Measurements from ENCODE around the gene RYR3. TPM values are rescaled to one million over a fixed set of nuclear protein-coding genes. Genes with fewer than 3 reads are reported as not detected.
"Not testable (repeated sequence)": the region's sequence is repeated elsewhere in the genome, so short reads cannot be mapped to it uniquely, and the experiment has no call there.

Gene RYR3
- total RNA-seq, 6 experiments from 2014 or later = not detected

DNA sequence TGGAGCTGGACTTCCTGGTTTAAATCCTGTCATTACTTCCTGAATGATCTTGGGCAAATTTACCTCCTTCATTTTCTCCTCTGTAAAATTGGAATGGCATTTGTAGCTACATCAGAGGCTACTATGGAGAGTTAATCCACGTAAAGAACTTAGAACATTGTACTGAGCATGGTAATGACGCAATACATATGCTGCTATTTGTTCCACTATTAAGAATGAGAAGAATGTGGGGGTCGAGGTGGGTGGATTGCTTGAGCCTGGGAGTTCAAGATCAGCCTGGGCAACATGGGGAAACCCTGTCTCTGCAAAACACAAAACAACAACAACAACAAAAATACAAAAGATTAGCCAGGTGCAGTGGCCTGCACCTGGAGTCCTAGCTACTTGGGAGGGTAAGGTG lies 250.6 kb downstream of the RYR3 start:
- H3K4me1 Mint-ChIP-seq (ENCODE audit: low read depth) = no peaks in the 10 kb centered on the region
- H3K4me3 Mint-ChIP-seq = no peak overlapping the region
- H3K27me3 Mint-ChIP-seq (ENCODE audit: insufficient read depth) = peaks cover 1% of the 10 kb centered on the region
- no peaks in the 10 kb centered on the region for H3K9me3 Mint-ChIP-seq
- H3K27ac Mint-ChIP-seq = no peak overlapping the region
- TF ChIP-seq, protein P1, sequence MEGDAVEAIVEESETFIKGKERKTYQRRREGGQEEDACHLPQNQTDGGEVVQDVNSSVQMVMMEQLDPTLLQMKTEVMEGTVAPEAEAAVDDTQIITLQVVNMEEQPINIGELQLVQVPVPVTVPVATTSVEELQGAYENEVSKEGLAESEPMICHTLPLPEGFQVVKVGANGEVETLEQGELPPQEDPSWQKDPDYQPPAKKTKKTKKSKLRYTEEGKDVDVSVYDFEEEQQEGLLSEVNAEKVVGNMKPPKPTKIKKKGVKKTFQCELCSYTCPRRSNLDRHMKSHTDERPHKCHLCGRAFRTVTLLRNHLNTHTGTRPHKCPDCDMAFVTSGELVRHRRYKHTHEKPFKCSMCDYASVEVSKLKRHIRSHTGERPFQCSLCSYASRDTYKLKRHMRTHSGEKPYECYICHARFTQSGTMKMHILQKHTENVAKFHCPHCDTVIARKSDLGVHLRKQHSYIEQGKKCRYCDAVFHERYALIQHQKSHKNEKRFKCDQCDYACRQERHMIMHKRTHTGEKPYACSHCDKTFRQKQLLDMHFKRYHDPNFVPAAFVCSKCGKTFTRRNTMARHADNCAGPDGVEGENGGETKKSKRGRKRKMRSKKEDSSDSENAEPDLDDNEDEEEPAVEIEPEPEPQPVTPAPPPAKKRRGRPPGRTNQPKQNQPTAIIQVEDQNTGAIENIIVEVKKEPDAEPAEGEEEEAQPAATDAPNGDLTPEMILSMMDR (IDR thresholded peaks at IDR 0.05) = no peak
- no peaks in the 10 kb centered on the region for H3K36me3 Mint-ChIP-seq (ENCODE audit: low read depth)
- no peak for DNase-seq

DNA sequence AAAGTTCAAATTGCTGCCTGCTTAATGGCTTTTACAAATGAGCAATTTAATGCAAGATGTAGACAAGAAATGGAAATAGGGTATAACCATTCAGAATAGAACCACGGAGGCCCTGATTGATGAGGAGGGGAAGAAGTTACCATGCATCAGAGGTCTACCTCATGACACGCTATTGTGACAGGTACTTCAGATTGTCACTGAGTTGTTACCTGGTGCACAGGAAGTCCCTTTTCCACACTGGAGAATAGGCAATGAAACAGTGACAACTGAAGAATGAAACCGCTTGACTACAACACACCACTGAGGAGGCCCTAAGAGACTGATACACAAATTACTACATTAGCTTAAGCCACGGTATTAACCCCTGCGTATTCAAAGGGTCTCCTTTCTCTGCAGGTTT lies 251.2 kb downstream of the RYR3 start:
- Mint-ChIP-seq H3K4me3 (no peak overlapping the region), H3K4me1 (ENCODE audit: low read depth) (no peaks in the 10 kb centered on the region), H3K36me3 (ENCODE audit: low read depth) (no peaks in the 10 kb centered on the region), H3K27ac (no peak overlapping the region), H3K27me3 (ENCODE audit: insufficient read depth) (peaks cover 1% of the 10 kb centered on the region), H3K9me3 (no peaks in the 10 kb centered on the region)
- TF ChIP-seq, protein P1 (IDR thresholded peaks at IDR 0.05) = no peak
- no peak for DNase-seq

DNA sequence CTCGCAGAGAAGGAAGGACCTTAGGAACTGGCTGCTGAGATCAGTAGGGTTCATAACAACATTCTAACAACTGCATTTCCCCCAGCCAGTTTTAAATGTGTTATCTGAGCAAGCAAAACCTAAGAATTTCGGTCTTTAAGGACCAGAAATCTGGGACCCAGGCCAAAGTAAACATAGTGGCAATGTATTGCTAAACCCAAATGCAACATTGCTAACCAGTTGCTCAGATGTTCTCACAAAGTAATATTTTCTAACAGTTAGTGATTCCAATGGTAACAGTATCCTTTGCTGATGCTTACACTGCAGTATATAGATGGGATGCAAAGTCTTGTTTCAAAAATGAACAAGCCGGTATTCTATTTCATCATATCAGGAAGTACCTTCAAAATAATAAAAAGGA lies 254.3 kb downstream of the RYR3 start:
- H3K4me1 Mint-ChIP-seq (ENCODE audit: low read depth) = no peaks in the 10 kb centered on the region
- no peak overlapping the region for H3K4me3 Mint-ChIP-seq
- no peaks in the 10 kb centered on the region for H3K9me3 Mint-ChIP-seq
- peak; percentile 12 for DNase-seq
- TF ChIP-seq, protein P1 (IDR thresholded peaks at IDR 0.05) = no peak
- no peaks in the 10 kb centered on the region for H3K36me3 Mint-ChIP-seq (ENCODE audit: low read depth)
- peaks cover 1% of the 10 kb centered on the region; the same call in 1 of the 2 replicates for H3K27me3 Mint-ChIP-seq (ENCODE audit: insufficient read depth)
- H3K27ac Mint-ChIP-seq = no peak overlapping the region

DNA sequence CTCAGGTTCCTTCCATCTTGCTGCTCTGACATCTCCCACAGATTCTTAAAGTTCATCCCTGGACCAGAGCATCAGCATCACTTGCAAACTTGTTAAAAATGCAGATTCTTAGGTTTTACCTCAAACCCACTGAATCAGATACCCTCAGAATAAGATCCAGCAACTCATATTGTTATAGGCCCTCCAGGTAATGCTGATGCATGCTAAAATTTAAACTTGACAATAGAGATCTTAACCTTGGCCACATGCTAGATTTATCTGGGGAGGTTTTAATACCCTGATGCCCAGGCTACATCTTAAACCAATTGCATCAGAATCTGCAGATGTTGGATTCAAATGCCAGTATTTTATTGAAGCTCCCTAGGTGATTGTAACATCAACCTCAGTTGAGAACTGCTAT lies 256.9 kb downstream of the RYR3 start:
- H3K27ac Mint-ChIP-seq = no peak overlapping the region
- no peak overlapping the region for H3K4me3 Mint-ChIP-seq
- no peak for DNase-seq
- H3K9me3 Mint-ChIP-seq = no peaks in the 10 kb centered on the region
- no peaks in the 10 kb centered on the region for H3K36me3 Mint-ChIP-seq (ENCODE audit: low read depth)
- no peaks in the 10 kb centered on the region for H3K27me3 Mint-ChIP-seq (ENCODE audit: insufficient read depth)
- no peaks in the 10 kb centered on the region for H3K4me1 Mint-ChIP-seq (ENCODE audit: low read depth)
- TF ChIP-seq, protein P1 (IDR thresholded peaks at IDR 0.05) = no peak

DNA sequence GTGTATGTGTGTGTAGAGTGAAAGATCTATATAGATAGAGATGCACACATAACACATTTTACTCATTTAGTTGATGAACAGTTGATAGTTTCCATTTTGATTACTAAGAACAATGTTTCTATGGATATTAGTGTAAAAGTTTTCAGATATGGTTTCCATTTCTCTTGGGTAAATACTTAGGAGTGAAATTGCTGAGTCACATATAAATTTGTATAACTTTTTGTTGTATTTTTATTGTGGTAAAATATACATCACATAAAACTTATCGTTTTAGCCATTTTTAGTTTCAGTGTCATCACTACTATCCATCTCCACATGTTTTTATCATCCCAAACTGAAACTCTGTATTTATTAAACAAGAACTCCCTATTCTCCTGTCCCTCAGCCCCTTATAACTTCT lies 258.3 kb downstream of the RYR3 start:
- no peaks in the 10 kb centered on the region for H3K27me3 Mint-ChIP-seq (ENCODE audit: insufficient read depth)
- no peak overlapping the region for H3K27ac Mint-ChIP-seq
- no peak for DNase-seq
- H3K9me3 Mint-ChIP-seq = no peaks in the 10 kb centered on the region
- no peak overlapping the region for H3K4me3 Mint-ChIP-seq
- no peaks in the 10 kb centered on the region for H3K36me3 Mint-ChIP-seq (ENCODE audit: low read depth)
- H3K4me1 Mint-ChIP-seq (ENCODE audit: low read depth) = no peaks in the 10 kb centered on the region
- TF ChIP-seq, protein P1 (IDR thresholded peaks at IDR 0.05) = no peak

DNA sequence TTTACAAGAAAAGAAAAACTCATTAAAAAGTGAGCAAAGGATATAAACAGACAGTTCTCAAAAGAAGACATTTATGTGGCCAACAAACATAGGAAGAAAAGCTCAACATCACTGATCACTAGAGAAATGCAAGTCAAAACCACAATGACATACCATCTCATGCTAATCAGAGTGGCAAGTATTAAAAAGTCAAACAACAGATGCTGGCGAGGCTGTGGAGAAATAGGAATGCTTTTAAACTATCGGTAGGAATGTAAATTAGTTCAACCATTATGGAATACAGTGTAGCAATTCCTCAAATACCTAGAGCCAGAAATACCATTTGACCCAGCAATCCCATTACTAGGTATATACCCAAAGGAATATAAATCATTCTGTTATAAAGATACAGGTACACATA lies 267.1 kb downstream of the RYR3 start:
- not testable (repeated sequence) for H3K36me3 Mint-ChIP-seq (ENCODE audit: low read depth); H3K4me3 Mint-ChIP-seq; H3K4me1 Mint-ChIP-seq (ENCODE audit: low read depth); H3K27me3 Mint-ChIP-seq (ENCODE audit: insufficient read depth); H3K27ac Mint-ChIP-seq; DNase-seq; H3K9me3 Mint-ChIP-seq
